ENCODE data around the gene RPL35. TPM values are rescaled to one million over a fixed set of nuclear protein-coding genes. Genes with fewer than 3 reads are reported as not detected.

Gene RPL35
- total RNA-seq, 1 experiment from 2014 or later = 1,966 TPM

GRCh38 chr9:124873664-124874063 is 11.9 kb upstream of the RPL35 start:
- CTCF ChIA-PET = interaction anchor here (0.5 to 2.7 kb wide), 6 partner anchors 18 to 522 kb away, joined by 3 to 19 read pairs (median 4); no protein-coding TSS in a partner anchor
- Mint-ChIP-seq H3K36me3 (ENCODE audit: insufficient read depth, unreplicated experiment) (peaks cover 43% of the 10 kb centered on the region), H3K4me1 (ENCODE audit: insufficient read depth, unreplicated experiment) (peaks cover 26% of the 10 kb centered on the region), H3K9me3 (ENCODE audit: unreplicated experiment) (no peaks in the 10 kb centered on the region), H3K27me3 (ENCODE audit: insufficient read depth, unreplicated experiment) (no peaks in the 10 kb centered on the region), H3K4me3 (ENCODE audit: unreplicated experiment) (peak overlapping the region; percentile 95), H3K27ac (ENCODE audit: low read depth, unreplicated experiment) (peak overlapping the region; percentile 97)
- DNase-seq (ENCODE audit: unreplicated experiment) = peak; percentile 82
- no TSS peak for BruUV-seq (replicated peaks)
- POLR2A ChIA-PET = interaction anchor here (0.7 to 6.7 kb wide), 5 partner anchors 10 to 368 kb away, joined by 3 to 135 read pairs (median 9); partner anchors contain the start of genes ARPC5L, HSPA5 and RPL35
- no peak for TF ChIP-seq CTCF (IDR thresholded peaks at IDR 0.05; ENCODE audit: unreplicated experiment)
- intact Hi-C loops (cut with micrococcal nuclease) = loop anchor here (2.0 to 5.0 kb wide), 2 partner anchors 21 to 269 kb away; partner anchors contain the start of gene SCAI

GRCh38 chr9:124871156-124871561 is 9.4 kb upstream of the RPL35 start:
- H3K4me1 Mint-ChIP-seq (ENCODE audit: insufficient read depth, unreplicated experiment) = peaks cover 29% of the 10 kb centered on the region
- no peak for TF ChIP-seq CTCF (IDR thresholded peaks at IDR 0.05; ENCODE audit: unreplicated experiment)
- POLR2A ChIA-PET = interaction anchor here (0.8 to 6.7 kb wide), 9 partner anchors 9 to 454 kb away, joined by 3 to 135 read pairs (median 10); partner anchors contain the start of genes ARPC5L, HSPA5, NR6A1 and RPL35
- peak overlapping the region; percentile 97 for H3K27ac Mint-ChIP-seq (ENCODE audit: low read depth, unreplicated experiment)
- intact Hi-C loops (cut with micrococcal nuclease) = loop anchor here (5.0 kb wide), 1 partner anchor 271 kb away; the partner anchor contains the start of gene SCAI
- H3K27me3 Mint-ChIP-seq (ENCODE audit: insufficient read depth, unreplicated experiment) = no peaks in the 10 kb centered on the region
- no peak for DNase-seq (ENCODE audit: unreplicated experiment)
- H3K4me3 Mint-ChIP-seq (ENCODE audit: unreplicated experiment) = peak overlapping the region; percentile 95
- CTCF ChIA-PET = interaction anchor here (0.6 to 1.7 kb wide), 4 partner anchors 10 to 99 kb away, joined by 3 to 8 read pairs (median 4); partner anchors contain the start of genes ARPC5L and RPL35
- no TSS peak for BruUV-seq (replicated peaks)
- no peaks in the 10 kb centered on the region for H3K9me3 Mint-ChIP-seq (ENCODE audit: unreplicated experiment)
- H3K36me3 Mint-ChIP-seq (ENCODE audit: insufficient read depth, unreplicated experiment) = peaks cover 39% of the 10 kb centered on the region

- no TSS peak for BruUV-seq (replicated peaks)
- no peak for TF ChIP-seq CTCF (IDR thresholded peaks at IDR 0.05; ENCODE audit: unreplicated experiment)
- ChIA-PET CTCF (interaction anchor here (0.9 to 1.3 kb wide), 3 partner anchors 9 to 99 kb away, joined by 3 to 8 read pairs (median 3); partner anchors contain the start of genes ARPC5L and RPL35), POLR2A (interaction anchor here (1.0 to 6.7 kb wide), 9 partner anchors 8 to 455 kb away, joined by 3 to 135 read pairs (median 8); partner anchors contain the start of genes ARPC5L, NR6A1, RPL35 and WDR38)
- DNase-seq (ENCODE audit: unreplicated experiment) = no peak
- Mint-ChIP-seq H3K9me3 (ENCODE audit: unreplicated experiment) (no peaks in the 10 kb centered on the region), H3K27ac (ENCODE audit: low read depth, unreplicated experiment) (peak overlapping the region; percentile 97), H3K4me1 (ENCODE audit: insufficient read depth, unreplicated experiment) (peaks cover 29% of the 10 kb centered on the region), H3K27me3 (ENCODE audit: insufficient read depth, unreplicated experiment) (no peaks in the 10 kb centered on the region), H3K4me3 (ENCODE audit: unreplicated experiment) (peak overlapping the region; percentile 95), H3K36me3 (ENCODE audit: insufficient read depth, unreplicated experiment) (peaks cover 39% of the 10 kb centered on the region)
- intact Hi-C loops (cut with micrococcal nuclease) = loop anchor here (5.0 kb wide), 1 partner anchor 272 kb away; the partner anchor contains the start of gene SCAI
Measured at GRCh38 chr9:124870723-124871122, 9.0 kb upstream of the RPL35 start.

- POLR2A ChIA-PET = interaction anchor here (0.6 to 6.7 kb wide), 17 partner anchors 9 to 1879 kb away, joined by 3 to 135 read pairs (median 6); partner anchors contain the start of genes ARPC5L, NR6A1, RPL35 and WDR38
- intact Hi-C loops (cut with micrococcal nuclease) = loop anchor here (5.0 kb wide), 1 partner anchor 272 kb away; the partner anchor contains the start of gene SCAI
- TF ChIP-seq CTCF (IDR thresholded peaks at IDR 0.05; ENCODE audit: unreplicated experiment) = no peak
- CTCF ChIA-PET = interaction anchor here (0.6 to 0.9 kb wide), 2 partner anchors 8 to 94 kb away, joined by 3 read pairs; partner anchors contain the start of genes ARPC5L, OLFML2A and RPL35
- H3K4me1 Mint-ChIP-seq (ENCODE audit: insufficient read depth, unreplicated experiment) = peaks cover 29% of the 10 kb centered on the region
- DNase-seq (ENCODE audit: unreplicated experiment) = peak; percentile 53
- H3K27ac Mint-ChIP-seq (ENCODE audit: low read depth, unreplicated experiment) = peak overlapping the region; percentile 97
- BruUV-seq (replicated peaks) = TSS peak; percentile 40
- no peaks in the 10 kb centered on the region for H3K27me3 Mint-ChIP-seq (ENCODE audit: insufficient read depth, unreplicated experiment)
- H3K4me3 Mint-ChIP-seq (ENCODE audit: unreplicated experiment) = peak overlapping the region; percentile 95
- no peaks in the 10 kb centered on the region for H3K9me3 Mint-ChIP-seq (ENCODE audit: unreplicated experiment)
- peaks cover 35% of the 10 kb centered on the region for H3K36me3 Mint-ChIP-seq (ENCODE audit: insufficient read depth, unreplicated experiment)
Measured at GRCh38 chr9:124869986-124870560, 8.3 kb upstream of the RPL35 start.
